Hepatocyte (in vitro differentiated cells): ENCODE data around the gene UBE2E2. TPM values are rescaled to one million over a fixed set of nuclear protein-coding genes. Genes with fewer than 3 reads are reported as not detected.

Experiments
- DNase-seq: peaks from one replicate; pipeline ENCODE4 v3.0.0-alpha.2; 2016; ENCODE audit warnings: low spot score
- H2AFZ ChIP-seq: fragments of 200-600 bp; sonication (generic); 2 replicates; pipeline ENCODE4 v1.6.0; 2016; ENCODE audit warnings: antibody characterized with exemption, mild to moderate bottlenecking
- H3K27ac ChIP-seq: fragments of 200-600 bp; sonication (generic); 2 replicates; pipeline ENCODE4 v1.5.1; 2016; ENCODE audit warnings: mild to moderate bottlenecking
- H3K27me3 ChIP-seq: fragments of 200-600 bp; sonication (generic); 2 replicates; pipeline ENCODE4 v1.6.1; 2016
- H3K36me3 ChIP-seq: fragments of 200-600 bp; sonication (generic); replicated peaks from 2 replicates; pipeline ENCODE4 v1.5.1; 2016; ENCODE audit warnings: low read depth; ENCODE audit not compliant: insufficient read depth
- H3K4me1 ChIP-seq: fragments of 200-600 bp; sonication (generic); 2 replicates; pipeline ENCODE4 v1.5.1; 2016; ENCODE audit warnings: mild to moderate bottlenecking, moderate library complexity; ENCODE audit not compliant: insufficient read depth
- H3K4me2 ChIP-seq: fragments of 200-600 bp; sonication (generic); 2 replicates; pipeline ENCODE4 v1.6.0; 2016
- H3K4me3 ChIP-seq: fragments of 200-600 bp; sonication (generic); 2 replicates; pipeline ENCODE4 v1.5.1; 2016; ENCODE audit warnings: mild to moderate bottlenecking
- H3K79me2 ChIP-seq: fragments of 200-600 bp; sonication (generic); 2 replicates; pipeline ENCODE4 v1.6.0; 2017; ENCODE audit warnings: mild to moderate bottlenecking
- H3K9me2 ChIP-seq: fragments of 200-600 bp; sonication (generic); replicated peaks from 2 replicates; pipeline ENCODE4 v1.6.0; 2017; ENCODE audit warnings: mild to moderate bottlenecking; ENCODE audit not compliant: insufficient read depth
- H3K9me3 ChIP-seq: fragments of 200-600 bp; sonication (generic); 2 replicates; pipeline ENCODE4 v1.5.1; 2016; ENCODE audit warnings: low read depth, mild to moderate bottlenecking
- H4K20me1 ChIP-seq: fragments of 200-600 bp; sonication (generic); 2 replicates; pipeline ENCODE4 v1.6.0; 2016; ENCODE audit warnings: mild to moderate bottlenecking; ENCODE audit not compliant: insufficient read depth, poor library complexity, severe bottlenecking
- CTCF ChIP-seq: fragments of 200-600 bp; sonication (generic); IDR thresholded peaks from 2 replicates; pipeline ENCODE4 v1.5.1; 2016; ENCODE audit warnings: antibody characterized with exemption, mild to moderate bottlenecking; ENCODE audit not compliant: poor library complexity
- EZH2 ChIP-seq: fragments of 200-600 bp; sonication (generic); IDR thresholded peaks from 2 replicates; pipeline ENCODE4 v1.6.1; 2016; ENCODE audit warnings: antibody characterized with exemption, mild to moderate bottlenecking, borderline replicate concordance
- EZH2phosphoT487 ChIP-seq: fragments of 200-600 bp; sonication (generic); IDR thresholded peaks from one replicate; pipeline ENCODE4 v1.6.1; 2018; ENCODE audit warnings: antibody characterized with exemption, mild to moderate bottlenecking, low read depth, moderate library complexity; ENCODE audit not compliant: unreplicated experiment, severe bottlenecking
- WGBS: methylation state at CpG from one replicate; pipeline ENCODE4 v1.1.6; 2016; ENCODE audit warnings: low lambda C conversion rate; ENCODE audit errors: missing lambda C conversion rate; 5-methylcytosine and 5-hydroxymethylcytosine counted together
- polyA plus RNA-seq: library from polyadenylated mRNA; unstranded; fragments of >200 nt; fragmentation: Nextera tagmentation; extraction: Ambion mirVana; gene quantifications from 2 replicates; pipeline ENCODE4 v1.2.1, GENCODE V29; 2016
- total RNA-seq: library from RNA; depleted of rRNA; stranded (reverse); fragments of >200 nt; gene quantifications from 2 replicates; pipeline ENCODE4 v1.2.3, GENCODE V29; 2014

Gene UBE2E2
- total and polyA plus RNA-seq, 2 experiments from 2014 or later, result 51.1 to 90.6 TPM

DNA sequence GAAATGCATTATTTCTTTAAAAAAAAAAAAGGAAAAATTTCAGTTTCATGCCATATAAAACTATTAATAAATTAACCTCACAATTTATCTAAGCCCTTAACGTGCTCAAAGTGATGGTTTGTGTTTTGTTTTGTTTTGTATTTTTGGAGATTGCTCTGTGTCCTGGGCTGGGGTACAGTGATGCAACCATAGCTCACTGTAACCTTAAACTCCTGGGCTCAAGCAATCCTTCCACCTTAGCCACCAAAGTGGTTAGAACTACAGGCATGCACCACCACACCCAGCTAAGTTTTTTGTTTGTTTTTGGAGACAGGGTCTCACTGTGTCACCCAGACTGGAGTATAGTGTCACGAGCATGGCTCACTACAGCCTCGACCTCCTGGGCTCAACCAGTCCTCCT is 180.7 kb downstream of the UBE2E2 start:
- Histone ChIP-seq H3K9me3 (no peaks in the 10 kb centered on the region), H3K4me3 (no peak overlapping the region), H3K9me2 (no peaks in the 10 kb centered on the region), H3K27ac (no peak overlapping the region), H3K4me2 (no peak overlapping the region), H3K27me3 (no peaks in the 10 kb centered on the region), H3K79me2 (peaks cover 9% of the 10 kb centered on the region), H3K36me3 (no peaks in the 10 kb centered on the region), H4K20me1 (no peaks in the 10 kb centered on the region), H3K4me1 (no peaks in the 10 kb centered on the region), H2AFZ (no peak overlapping the region)
- no peak for DNase-seq
- TF ChIP-seq EZH2phosphoT487 (no peak), EZH2 (no peak), CTCF (no peak)
- WGBS, result 95% methylated on average over 3 of the region's 3 CpGs

DNA sequence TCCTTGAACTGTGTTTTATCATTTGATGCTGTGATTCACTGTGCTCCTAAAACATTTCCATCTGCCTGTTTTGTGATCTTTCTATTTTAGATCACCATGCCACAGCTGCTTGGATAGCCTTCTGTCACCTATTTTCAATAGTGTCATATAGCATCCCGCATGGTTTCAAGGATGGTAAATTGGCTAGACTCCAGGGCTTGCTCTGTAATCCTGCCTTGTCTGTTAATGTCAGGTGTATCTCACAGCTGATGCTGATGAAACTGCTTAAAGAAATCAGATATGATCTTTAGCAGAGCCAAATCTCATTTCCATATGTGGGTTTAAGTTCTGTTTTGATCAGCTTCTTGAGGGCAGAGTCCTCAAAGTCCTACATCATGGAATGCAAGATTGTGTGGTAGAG is 182.2 kb downstream of the UBE2E2 start:
- H4K20me1 ChIP-seq, result no peaks in the 10 kb centered on the region
- WGBS, result 65% methylated on average over 1 of the region's 1 CpG
- no peak for DNase-seq

GRCh38 chr3:23387286-23387918 is 184.3 kb downstream of the UBE2E2 start:
- no peak overlapping the region for H3K27ac ChIP-seq
- no peaks in the 10 kb centered on the region for H3K4me1 ChIP-seq
- peaks cover 12% of the 10 kb centered on the region for H3K79me2 ChIP-seq
- H4K20me1 ChIP-seq, result no peaks in the 10 kb centered on the region
- H3K27me3 ChIP-seq, result no peaks in the 10 kb centered on the region
- H3K36me3 ChIP-seq, result no peaks in the 10 kb centered on the region
- H3K9me2 ChIP-seq, result no peaks in the 10 kb centered on the region
- no peak overlapping the region for H3K4me2 ChIP-seq
- no peak overlapping the region for H3K4me3 ChIP-seq
- H2AFZ ChIP-seq, result no peak overlapping the region
- WGBS, result 60% methylated on average over 3 of the region's 3 CpGs
- no peaks in the 10 kb centered on the region for H3K9me3 ChIP-seq
- DNase-seq, result no peak
- TF ChIP-seq EZH2phosphoT487, result no peak
- TF ChIP-seq EZH2, result no peak
- no peak for TF ChIP-seq CTCF

More for the DNA sequence above, 182.2 kb downstream of the UBE2E2 start:
- peaks cover 12% of the 10 kb centered on the region for H3K79me2 ChIP-seq
- no peak overlapping the region for H3K4me2 ChIP-seq
- H3K9me2 ChIP-seq, result no peaks in the 10 kb centered on the region
- H3K27me3 ChIP-seq, result no peaks in the 10 kb centered on the region
- no peak overlapping the region for H2AFZ ChIP-seq
- no peak overlapping the region for H3K27ac ChIP-seq
- no peaks in the 10 kb centered on the region for H3K36me3 ChIP-seq
- H3K9me3 ChIP-seq, result no peaks in the 10 kb centered on the region
- no peak overlapping the region for H3K4me3 ChIP-seq
- TF ChIP-seq CTCF, result no peak
- TF ChIP-seq EZH2, result no peak
- no peaks in the 10 kb centered on the region for H3K4me1 ChIP-seq

DNA sequence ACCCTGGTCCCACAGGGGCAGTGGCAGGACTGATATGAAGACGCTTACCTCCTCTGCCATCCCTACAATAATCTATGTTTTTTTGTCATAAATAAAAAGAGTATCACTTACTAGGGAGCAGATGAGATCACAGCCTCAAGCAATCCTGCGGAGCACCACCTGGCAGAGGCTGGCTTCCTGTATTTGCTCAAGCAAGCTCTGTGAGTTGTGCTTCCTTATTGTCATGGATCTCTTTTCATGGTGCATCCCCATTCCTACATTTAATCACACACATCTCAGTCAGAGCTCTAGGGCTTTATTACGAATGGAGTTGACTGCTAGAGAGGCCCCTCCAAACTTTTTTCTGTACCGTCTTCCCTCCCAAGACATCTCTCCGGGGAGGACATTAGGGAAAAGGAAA is 186.0 kb downstream of the UBE2E2 start:
- Histone ChIP-seq H3K36me3 (no peaks in the 10 kb centered on the region), H3K9me3 (no peaks in the 10 kb centered on the region), H2AFZ (no peak overlapping the region), H4K20me1 (no peaks in the 10 kb centered on the region), H3K4me1 (no peaks in the 10 kb centered on the region), H3K27me3 (no peaks in the 10 kb centered on the region), H3K27ac (no peak overlapping the region), H3K4me2 (no peak overlapping the region), H3K4me3 (no peak overlapping the region), H3K79me2 (peaks cover 12% of the 10 kb centered on the region), H3K9me2 (no peaks in the 10 kb centered on the region)
- TF ChIP-seq EZH2 (no peak), CTCF (no peak), EZH2phosphoT487 (no peak)
- 80% methylated on average over 5 of the region's 5 CpGs for WGBS
- no peak for DNase-seq
